ENCODE results near the gene DCP2. TPM values are rescaled to one million over a fixed set of nuclear protein-coding genes. Genes with fewer than 3 reads are reported as not detected.

Gene DCP2
- total RNA-seq, 4 donors from 2014 or later: 11.3 to 45.5 (median 23.0) TPM

GRCh38 chr5:113048931-113049330, 72.3 kb downstream of the DCP2 start:
- peaks cover 21% of the 10 kb centered on the region for H3K4me1 ChIP-seq
- no peak overlapping the region for H3K27ac ChIP-seq
- no peaks in the 10 kb centered on the region for H3K27me3 ChIP-seq
- peaks cover 36% of the 10 kb centered on the region for H3K36me3 ChIP-seq
- DNase-seq (ENCODE audit: low spot score in 2 of 2): no peak
- no peaks in the 10 kb centered on the region for H3K9me3 ChIP-seq
- no peak overlapping the region for H3K4me3 ChIP-seq
- no peak for TF ChIP-seq EP300 (IDR thresholded peaks at IDR 0.05)
- no peak for TF ChIP-seq POLR2A (IDR thresholded peaks at IDR 0.05)
- TF ChIP-seq POLR2AphosphoS5 (IDR thresholded peaks at IDR 0.05): no peak
- TF ChIP-seq CTCF (IDR thresholded peaks at IDR 0.05): no peak
- WGBS: 96% methylated on average over 10 of the region's 10 CpGs

- Histone ChIP-seq H3K27me3 (no peaks in the 10 kb centered on the region), H3K4me3 (no peak overlapping the region), H3K4me1 (peaks cover 18% of the 10 kb centered on the region), H3K9me3 (no peaks in the 10 kb centered on the region), H3K36me3 (peaks cover 50% of the 10 kb centered on the region), H3K27ac (no peak overlapping the region)
- no peak for TF ChIP-seq CTCF (IDR thresholded peaks at IDR 0.05)
- no peak for TF ChIP-seq EP300 (IDR thresholded peaks at IDR 0.05)
- TF ChIP-seq POLR2AphosphoS5 (IDR thresholded peaks at IDR 0.05): no peak
- DNase-seq (ENCODE audit: low spot score in 2 of 2): no peak
- 16% methylated on average over 9 of the region's 9 CpGs for WGBS
These were observed 74.3 kb downstream of the DCP2 start for GRCh38 chr5:113050721-113051382.

GRCh38 chr5:113052041-113052795, 75.6 kb downstream of the DCP2 start:
- DNase-seq (ENCODE audit: low spot score in 2 of 2): no peak
- no peaks in the 10 kb centered on the region for H3K9me3 ChIP-seq
- no peak overlapping the region for H3K4me3 ChIP-seq
- no peak for TF ChIP-seq EP300 (IDR thresholded peaks at IDR 0.05)
- TF ChIP-seq POLR2A (IDR thresholded peaks at IDR 0.05): no peak
- no peak for TF ChIP-seq POLR2AphosphoS5 (IDR thresholded peaks at IDR 0.05)
- no peak for TF ChIP-seq CTCF (IDR thresholded peaks at IDR 0.05)
- peaks cover 22% of the 10 kb centered on the region for H3K4me1 ChIP-seq
- no peaks in the 10 kb centered on the region for H3K27me3 ChIP-seq
- WGBS: 77% methylated on average over 9 of the region's 10 CpGs
- H3K27ac ChIP-seq: no peak overlapping the region
- H3K36me3 ChIP-seq: peaks cover 44% of the 10 kb centered on the region

- TF ChIP-seq POLR2A (IDR thresholded peaks at IDR 0.05) (no peak), EP300 (IDR thresholded peaks at IDR 0.05) (no peak), CTCF (IDR thresholded peaks at IDR 0.05) (no peak), POLR2AphosphoS5 (IDR thresholded peaks at IDR 0.05) (no peak)
- Histone ChIP-seq H3K27me3 (no peaks in the 10 kb centered on the region), H3K4me1 (peaks cover 33% of the 10 kb centered on the region), H3K4me3 (no peak overlapping the region), H3K27ac (no peak overlapping the region), H3K36me3 (peaks cover 31% of the 10 kb centered on the region), H3K9me3 (no peaks in the 10 kb centered on the region)
- DNase-seq (ENCODE audit: low spot score in 2 of 2): no peak
- 94% methylated on average over 9 of the region's 9 CpGs for WGBS
These were observed 77.0 kb downstream of the DCP2 start for GRCh38 chr5:113053511-113053995.

- WGBS: 98% methylated on average over 9 of the region's 11 CpGs
These were observed 78.3 kb downstream of the DCP2 start for GRCh38 chr5:113054899-113055298.

More at GRCh38 chr5:113054899-113055298, 78.3 kb downstream of the DCP2 start:
- H3K36me3 ChIP-seq: peaks cover 22% of the 10 kb centered on the region
- no peaks in the 10 kb centered on the region for H3K27me3 ChIP-seq
- H3K9me3 ChIP-seq: no peaks in the 10 kb centered on the region
- no peak overlapping the region for H3K4me3 ChIP-seq
- no peak for DNase-seq (ENCODE audit: low spot score in 2 of 2)
- H3K4me1 ChIP-seq: peaks cover 46% of the 10 kb centered on the region
- H3K27ac ChIP-seq: no peak overlapping the region
- TF ChIP-seq EP300 (IDR thresholded peaks at IDR 0.05) (no peak), POLR2AphosphoS5 (IDR thresholded peaks at IDR 0.05) (no peak), CTCF (IDR thresholded peaks at IDR 0.05) (no peak), POLR2A (IDR thresholded peaks at IDR 0.05) (no peak)

All from suprapubic skin (tissue), 4 donors.